ENCODE results near the gene TUBG2. TPM values are rescaled to one million over a fixed set of nuclear protein-coding genes. Genes with fewer than 3 reads are reported as not detected.

Gene TUBG2
- total RNA-seq, 1 donor from 2014 or later, result 44.7 TPM

GRCh38 chr17:42629411-42630009, 29.6 kb upstream of the TUBG2 start:
- no peak overlapping the region for H3K4me3 ChIP-seq
- TF ChIP-seq CTCF (IDR thresholded peaks at IDR 0.05) (no peak), POLR2AphosphoS5 (IDR thresholded peaks at IDR 0.05; ENCODE audit: insufficient read depth in 1 of 2, low read depth in 1 of 2) (peak in 1 of 2 donors; percentile 70)
- H3K27me3 ChIP-seq, result no peaks in the 10 kb centered on the region
- DNase-seq (ENCODE audit: extremely low spot score in 2 of 2), result no peak
- H3K4me1 ChIP-seq, result peaks cover 2% of the 10 kb centered on the region
- no peak overlapping the region for H3K27ac ChIP-seq
- no peaks in the 10 kb centered on the region for H3K9me3 ChIP-seq
- intact Hi-C loops (cut with DNase I), result no loop called here
- H3K36me3 ChIP-seq, result no peaks in the 10 kb centered on the region

DNA sequence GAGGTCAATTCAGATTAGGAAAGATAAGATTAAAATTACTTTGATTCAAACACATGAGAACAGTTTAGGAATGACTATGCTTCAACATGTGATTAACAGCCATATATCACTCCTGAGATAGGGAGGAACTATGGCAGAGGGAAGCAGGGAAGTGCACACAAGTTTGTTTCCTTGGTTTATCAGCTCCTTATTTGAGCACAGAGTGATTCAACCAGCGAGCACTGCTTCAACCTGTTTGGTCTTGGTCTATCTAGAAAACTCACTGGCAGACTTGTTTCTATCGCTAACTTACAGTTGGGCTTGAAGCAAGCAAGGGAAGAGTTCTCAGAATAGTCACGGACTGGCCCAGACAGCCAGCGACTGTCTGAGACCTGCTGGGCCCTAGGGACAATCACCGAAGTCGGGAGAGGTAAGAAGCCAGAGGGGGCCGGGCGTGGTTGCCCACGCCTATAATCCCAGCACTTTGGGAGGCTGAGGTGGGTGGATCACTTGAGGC, 26.1 kb upstream of the TUBG2 start:
- no peaks in the 10 kb centered on the region for H3K4me1 ChIP-seq
- intact Hi-C loops (cut with DNase I), result no loop called here
- H3K9me3 ChIP-seq, result no peaks in the 10 kb centered on the region
- no peak for DNase-seq (ENCODE audit: extremely low spot score in 2 of 2)
- no peaks in the 10 kb centered on the region for H3K36me3 ChIP-seq
- H3K27ac ChIP-seq, result peak overlapping the region; percentile 27
- no peak overlapping the region for H3K4me3 ChIP-seq
- TF ChIP-seq POLR2A (IDR thresholded peaks at IDR 0.05) (no peak), POLR2AphosphoS5 (IDR thresholded peaks at IDR 0.05; ENCODE audit: insufficient read depth in 1 of 2, low read depth in 1 of 2) (peak in 1 of 2 donors; percentile 84)
- no peaks in the 10 kb centered on the region for H3K27me3 ChIP-seq

- Histone ChIP-seq H3K4me1 (no peaks in the 10 kb centered on the region), H3K4me3 (no peak overlapping the region), H3K9me3 (no peaks in the 10 kb centered on the region), H3K36me3 (no peaks in the 10 kb centered on the region), H3K27me3 (no peaks in the 10 kb centered on the region), H3K27ac (no peak overlapping the region)
- intact Hi-C loops (cut with DNase I), result no loop called here
- no peak for DNase-seq (ENCODE audit: extremely low spot score in 2 of 2)
- TF ChIP-seq POLR2A (IDR thresholded peaks at IDR 0.05) (no peak), CTCF (IDR thresholded peaks at IDR 0.05) (no peak), POLR2AphosphoS5 (IDR thresholded peaks at IDR 0.05; ENCODE audit: insufficient read depth in 1 of 2, low read depth in 1 of 2) (no peak)
Measured at GRCh38 chr17:42639525-42640113, 19.5 kb upstream of the TUBG2 start.

GRCh38 chr17:42640121-42640520, 19.0 kb upstream of the TUBG2 start:
- intact Hi-C loops (cut with DNase I), result no loop called here
- DNase-seq (ENCODE audit: extremely low spot score in 2 of 2), result no peak
- H3K4me1 ChIP-seq, result no peaks in the 10 kb centered on the region
- no peak overlapping the region for H3K27ac ChIP-seq
- no peaks in the 10 kb centered on the region for H3K36me3 ChIP-seq
- H3K27me3 ChIP-seq, result no peaks in the 10 kb centered on the region
- no peak overlapping the region for H3K4me3 ChIP-seq
- H3K9me3 ChIP-seq, result no peaks in the 10 kb centered on the region
- TF ChIP-seq POLR2AphosphoS5 (IDR thresholded peaks at IDR 0.05; ENCODE audit: insufficient read depth in 1 of 2, low read depth in 1 of 2) (no peak), POLR2A (IDR thresholded peaks at IDR 0.05) (no peak), CTCF (IDR thresholded peaks at IDR 0.05) (no peak)

DNA sequence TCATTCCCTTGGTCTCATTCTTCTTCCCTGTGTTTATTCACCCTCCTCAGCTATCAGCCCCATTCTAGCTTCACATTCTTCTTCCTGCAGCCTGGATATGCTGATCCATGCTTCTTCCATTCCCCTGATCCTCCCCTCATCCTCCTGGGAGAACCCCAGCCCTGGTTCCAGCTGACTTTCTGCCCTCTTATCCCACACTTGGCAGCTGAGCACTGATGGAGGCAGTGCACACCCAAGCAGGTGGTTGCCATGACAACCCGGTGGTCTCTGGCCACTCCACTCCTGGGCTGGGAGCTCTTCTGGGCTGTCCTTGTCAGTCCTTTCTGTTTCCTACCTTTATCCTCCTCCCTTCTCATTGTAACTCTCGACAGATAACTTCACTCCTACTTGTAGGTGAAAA, 16.7 kb upstream of the TUBG2 start:
- Histone ChIP-seq H3K36me3 (no peaks in the 10 kb centered on the region), H3K27me3 (no peaks in the 10 kb centered on the region), H3K9me3 (no peaks in the 10 kb centered on the region), H3K4me3 (no peak overlapping the region), H3K27ac (no peak overlapping the region), H3K4me1 (no peaks in the 10 kb centered on the region)
- DNase-seq (ENCODE audit: extremely low spot score in 2 of 2), result no peak
- intact Hi-C loops (cut with DNase I), result no loop called here
- no peak for TF ChIP-seq POLR2AphosphoS5 (IDR thresholded peaks at IDR 0.05; ENCODE audit: insufficient read depth in 1 of 2, low read depth in 1 of 2)
- no peak for TF ChIP-seq POLR2A (IDR thresholded peaks at IDR 0.05)
- no peak for TF ChIP-seq CTCF (IDR thresholded peaks at IDR 0.05)
